B cell (primary cell): ENCODE results near the gene KCTD2.

Experiments used
- EZH2 ChIP-seq: IDR thresholded peaks from 2 replicates; pipeline ENCODE4 v1.6.1; 2012; ENCODE audit warnings: borderline replicate concordance, low read depth, mild to moderate bottlenecking, moderate library complexity, low read length; ENCODE audit not compliant: insufficient read depth, poor library complexity, severe bottlenecking
- TF ChIP-seq, protein P1 (sequence below): fragments of 200-600 bp; IDR thresholded peaks from one replicate; pipeline ENCODE4 v1.8.0; 2022; ENCODE audit warnings: antibody characterized with exemption, mild to moderate bottlenecking

DNA sequence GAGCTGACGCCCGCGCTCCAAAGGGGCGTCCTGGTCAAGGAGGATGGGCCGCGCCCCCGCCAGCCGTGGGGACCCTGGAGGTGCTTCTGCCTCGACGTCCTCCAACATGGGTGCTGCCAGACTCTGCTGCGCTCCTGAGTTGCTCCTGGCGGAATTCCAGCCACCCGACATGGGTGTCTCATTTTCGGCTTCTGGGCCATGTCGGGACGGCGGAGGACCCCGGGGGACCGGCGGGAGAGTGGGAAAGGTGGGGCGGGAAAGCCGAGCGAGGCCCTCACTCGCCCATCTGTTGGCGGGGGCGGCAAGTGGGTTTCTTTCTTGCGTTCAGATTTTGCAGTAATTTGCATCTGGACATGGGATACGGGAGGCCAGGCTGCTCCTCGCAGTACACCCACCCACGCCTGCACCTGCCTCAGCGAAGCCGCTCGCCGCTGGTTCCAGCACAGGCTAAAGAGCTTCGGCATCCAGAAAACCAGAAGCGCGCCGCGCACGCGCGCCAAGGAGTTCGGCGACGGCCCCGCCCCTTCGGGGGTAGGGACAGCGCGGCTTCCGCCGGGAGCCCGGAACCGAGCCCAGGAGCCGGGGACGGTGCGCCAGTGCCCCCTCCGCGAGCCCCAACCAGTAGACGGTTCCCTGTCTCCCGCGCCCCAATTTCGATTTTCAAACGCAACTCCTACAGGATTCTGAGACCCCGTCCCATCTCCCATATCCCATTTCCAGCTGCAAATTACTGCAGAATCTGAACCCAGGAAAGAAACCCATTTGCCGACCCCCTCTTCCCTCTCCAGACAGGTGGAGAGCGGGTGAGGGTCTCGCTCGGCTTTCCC, 62.6 kb downstream of the KCTD2 start, which contains the start of gene ARMC7:
- TF ChIP-seq, protein P1, sequence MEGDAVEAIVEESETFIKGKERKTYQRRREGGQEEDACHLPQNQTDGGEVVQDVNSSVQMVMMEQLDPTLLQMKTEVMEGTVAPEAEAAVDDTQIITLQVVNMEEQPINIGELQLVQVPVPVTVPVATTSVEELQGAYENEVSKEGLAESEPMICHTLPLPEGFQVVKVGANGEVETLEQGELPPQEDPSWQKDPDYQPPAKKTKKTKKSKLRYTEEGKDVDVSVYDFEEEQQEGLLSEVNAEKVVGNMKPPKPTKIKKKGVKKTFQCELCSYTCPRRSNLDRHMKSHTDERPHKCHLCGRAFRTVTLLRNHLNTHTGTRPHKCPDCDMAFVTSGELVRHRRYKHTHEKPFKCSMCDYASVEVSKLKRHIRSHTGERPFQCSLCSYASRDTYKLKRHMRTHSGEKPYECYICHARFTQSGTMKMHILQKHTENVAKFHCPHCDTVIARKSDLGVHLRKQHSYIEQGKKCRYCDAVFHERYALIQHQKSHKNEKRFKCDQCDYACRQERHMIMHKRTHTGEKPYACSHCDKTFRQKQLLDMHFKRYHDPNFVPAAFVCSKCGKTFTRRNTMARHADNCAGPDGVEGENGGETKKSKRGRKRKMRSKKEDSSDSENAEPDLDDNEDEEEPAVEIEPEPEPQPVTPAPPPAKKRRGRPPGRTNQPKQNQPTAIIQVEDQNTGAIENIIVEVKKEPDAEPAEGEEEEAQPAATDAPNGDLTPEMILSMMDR = no peak
- no peak for TF ChIP-seq EZH2
